OCI-LY3 (cell line): ENCODE measurements around the gene SNCG.
"Not testable (repeated sequence)": the region's sequence is repeated elsewhere in the genome, so short reads cannot be mapped to it uniquely, and the experiment has no call there.

Experiments
- CTCF ChIP-seq: fragments of 200-600, 300-600 bp; sonication (generic); IDR thresholded peaks from 2 replicates; pipeline ENCODE4 v1.5.1; 2014; ENCODE audit warnings: antibody characterized with exemption, low read length, low read depth
- EZH2phosphoT487 ChIP-seq: fragments of 200-600 bp; shearing (Covaris generic); IDR thresholded peaks from 2 replicates; pipeline ENCODE4 v1.6.1; 2018; ENCODE audit warnings: antibody characterized with exemption, mixed run types, low read depth

DNA sequence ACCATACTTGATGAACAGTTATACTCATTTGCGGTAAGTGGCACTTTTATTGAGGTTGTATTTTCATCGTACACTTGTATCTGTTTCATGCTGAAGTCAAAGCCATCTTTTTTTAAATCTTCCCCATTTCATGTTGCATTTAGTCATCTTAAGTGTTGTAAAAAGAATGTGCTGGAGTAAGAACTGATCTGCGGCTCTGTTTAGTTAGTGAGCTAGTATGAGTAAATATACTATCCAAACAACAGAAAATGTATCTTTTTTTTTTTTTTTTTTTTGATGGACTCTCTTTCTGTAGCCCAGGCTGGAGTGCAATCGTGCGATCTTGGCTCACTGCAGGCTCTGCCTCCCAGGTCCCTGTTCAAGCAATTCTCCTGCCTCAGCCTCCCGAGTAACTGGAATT is 49.3 kb downstream of the SNCG start:
- not testable (repeated sequence) for TF ChIP-seq CTCF, EZH2phosphoT487
